ENCODE data around the gene ZMAT3. TPM values are rescaled to one million over a fixed set of nuclear protein-coding genes. Genes with fewer than 3 reads are reported as not detected.

The ZMAT3 gene
- total RNA-seq, 2 experiments from 2014 or later: 15.9 to 17.1 TPM

DNA sequence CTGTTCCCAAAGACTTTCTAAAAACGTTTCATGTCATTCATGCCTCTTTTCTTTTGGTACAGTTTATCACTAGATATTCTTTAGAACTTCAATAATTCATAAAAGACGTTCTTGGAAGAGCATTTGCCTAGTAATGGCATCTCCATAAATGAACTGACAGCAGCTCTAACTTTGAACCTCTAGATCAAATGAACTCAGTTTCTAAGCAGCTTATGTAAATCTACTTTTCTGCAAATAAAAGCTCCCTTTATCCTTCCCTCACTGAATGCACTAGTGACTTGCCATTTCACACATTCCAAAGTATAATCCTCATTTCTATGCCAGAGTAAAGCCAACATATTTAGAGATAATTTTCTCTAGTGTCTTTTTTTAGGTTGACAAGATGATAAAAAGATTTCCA is 85.2 kb downstream of the ZMAT3 start:
- DNase-seq: no peak
- Mint-ChIP-seq H3K4me3 (no peak overlapping the region), H3K36me3 (ENCODE audit: low read depth) (peaks cover 22% of the 10 kb centered on the region), H3K4me1 (ENCODE audit: low read depth) (no peaks in the 10 kb centered on the region), H3K27me3 (ENCODE audit: low read depth) (no peaks in the 10 kb centered on the region), H3K9me3 (ENCODE audit: insufficient read depth) (peaks cover 31% of the 10 kb centered on the region), H3K27ac (no peak overlapping the region)
- POLR2A ChIA-PET: no interaction called here
- CTCF ChIA-PET: no interaction called here
- no peak for ATAC-seq

DNA sequence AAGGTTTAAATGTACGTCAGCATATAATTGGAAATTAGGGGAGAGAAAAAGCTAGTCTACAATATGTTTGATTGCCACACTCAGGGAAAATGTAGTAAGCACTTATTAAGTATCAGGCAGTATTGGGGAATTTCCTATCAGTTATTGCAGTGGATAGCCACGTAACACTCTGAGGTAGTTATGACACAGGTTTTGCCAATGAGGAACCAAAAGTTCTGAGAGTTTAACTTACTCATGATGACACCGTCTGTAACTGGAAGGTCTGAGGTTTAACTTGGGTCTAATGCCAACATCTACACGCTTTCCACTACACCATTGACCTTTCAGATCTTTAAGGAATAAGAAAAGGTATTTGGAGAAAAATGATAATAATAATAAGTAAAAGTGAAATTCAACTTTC is 89.5 kb downstream of the ZMAT3 start:
- POLR2A ChIA-PET: no interaction called here
- DNase-seq (no peak), ATAC-seq (no peak)
- Mint-ChIP-seq H3K27ac (no peak overlapping the region), H3K4me1 (ENCODE audit: low read depth) (no peaks in the 10 kb centered on the region), H3K4me3 (no peak overlapping the region), H3K27me3 (ENCODE audit: low read depth) (no peaks in the 10 kb centered on the region), H3K36me3 (ENCODE audit: low read depth) (peaks cover 2% of the 10 kb centered on the region), H3K9me3 (ENCODE audit: insufficient read depth) (peaks cover 7% of the 10 kb centered on the region)
- CTCF ChIA-PET: no interaction called here

- Mint-ChIP-seq H3K27me3 (ENCODE audit: low read depth) (no peaks in the 10 kb centered on the region), H3K36me3 (ENCODE audit: low read depth) (peaks cover 2% of the 10 kb centered on the region), H3K9me3 (ENCODE audit: insufficient read depth) (peaks cover 3% of the 10 kb centered on the region), H3K4me1 (ENCODE audit: low read depth) (no peaks in the 10 kb centered on the region), H3K27ac (no peak overlapping the region), H3K4me3 (no peak overlapping the region)
- ChIA-PET CTCF (no interaction called here), POLR2A (interaction anchor here (0.6 kb wide), 1 partner anchor 326 kb away, joined by 3 read pairs; no protein-coding TSS in a partner anchor)
- no peak for DNase-seq
- no peak for ATAC-seq
These were observed 96.3 kb downstream of the ZMAT3 start for GRCh38 chr3:178975320-178975719.

- ATAC-seq: no peak
- CTCF ChIA-PET: no interaction called here
- peaks cover 10% of the 10 kb centered on the region for H3K4me1 Mint-ChIP-seq (ENCODE audit: low read depth)
These were observed 100.0 kb downstream of the ZMAT3 start for GRCh38 chr3:178971614-178972013.

DNA sequence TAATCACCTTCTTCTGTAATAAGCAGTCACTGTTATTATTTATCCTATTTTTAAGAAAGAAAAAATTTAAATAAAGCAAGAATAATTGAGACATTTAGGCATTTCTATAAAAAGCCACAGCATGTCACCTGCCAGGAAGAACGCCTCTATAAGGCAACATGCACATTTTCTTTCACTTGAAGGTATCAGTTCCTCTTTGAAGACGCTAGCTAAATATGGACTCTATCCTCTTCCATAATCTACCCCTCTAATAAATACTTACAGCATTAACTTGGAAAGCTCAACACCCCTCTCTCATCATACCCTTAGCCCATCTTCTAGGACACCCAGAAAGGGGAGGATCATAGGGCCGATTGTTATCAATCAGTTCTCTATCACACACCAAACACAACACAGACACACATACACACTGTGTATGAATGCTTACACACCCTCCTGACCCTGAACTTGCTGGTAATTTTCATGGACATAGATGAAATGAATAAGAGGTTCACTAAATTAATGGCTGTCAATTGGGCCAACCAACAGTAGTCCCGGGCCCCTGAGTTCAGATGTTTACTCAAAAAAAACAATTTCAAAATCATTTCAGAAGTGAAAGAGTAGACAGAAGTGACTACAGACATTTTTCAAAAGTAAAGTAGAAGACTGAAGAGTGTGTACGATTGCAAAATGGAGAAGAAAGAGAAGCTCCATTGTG is 102.5 kb downstream of the ZMAT3 start:
- H3K4me3 Mint-ChIP-seq: no peak overlapping the region

More at GRCh38 chr3:178971614-178972013, 100.0 kb downstream of the ZMAT3 start:
- Mint-ChIP-seq H3K36me3 (ENCODE audit: low read depth) (peaks cover 2% of the 10 kb centered on the region), H3K27ac (no peak overlapping the region), H3K4me3 (no peak overlapping the region), H3K9me3 (ENCODE audit: insufficient read depth) (peaks cover 3% of the 10 kb centered on the region), H3K27me3 (ENCODE audit: low read depth) (no peaks in the 10 kb centered on the region)
- DNase-seq: no peak
- POLR2A ChIA-PET: no interaction called here

More for the DNA sequence above, 102.5 kb downstream of the ZMAT3 start:
- ChIA-PET CTCF (no interaction called here), POLR2A (no interaction called here)
- DNase-seq: no peak
- Mint-ChIP-seq H3K36me3 (ENCODE audit: low read depth) (peaks cover 2% of the 10 kb centered on the region), H3K4me1 (ENCODE audit: low read depth) (peaks cover 11% of the 10 kb centered on the region), H3K27me3 (ENCODE audit: low read depth) (no peaks in the 10 kb centered on the region), H3K27ac (no peak overlapping the region), H3K9me3 (ENCODE audit: insufficient read depth) (peaks cover 3% of the 10 kb centered on the region)
- ATAC-seq: no peak

Other genes starting within 250 kb of the ZMAT3 start
- gene PIK3CA, start 76.5 kb upstream of the ZMAT3 start, total RNA-seq: 10 to 100 TPM; 22.3 to 23.9 TPM
- gene KCNMB3, start 179.3 kb upstream of the ZMAT3 start, total RNA-seq: 1 to 10 TPM in 1 of 2 experiments, under 1 TPM in 1; 0.87 to 1.2 TPM